GM23248 (cell line): ENCODE data around the gene CREM. TPM values are rescaled to one million over a fixed set of nuclear protein-coding genes. Genes with fewer than 3 reads are reported as not detected.

ENCODE experiments used
- DNase-seq: peaks from one replicate; pipeline ENCODE4 v3.0.0-alpha.2; 2015
- H2AFZ ChIP-seq: fragments of 200-600 bp; sonication (generic); 2 replicates; pipeline ENCODE4 v1.6.1; 2016; ENCODE audit warnings: antibody characterized with exemption
- H3F3A ChIP-seq: fragments of 200-600 bp; sonication (generic); 2 replicates; pipeline ENCODE4 v1.6.1; 2016; ENCODE audit warnings: mild to moderate bottlenecking, antibody characterized with exemption, mixed run types; ENCODE audit not compliant: insufficient read depth
- H3K27ac ChIP-seq: fragments of 200-600 bp; sonication (generic); 2 replicates; pipeline ENCODE4 v1.5.1; 2016; ENCODE audit warnings: mild to moderate bottlenecking
- H3K27me3 ChIP-seq: fragments of 200-600 bp; sonication (generic); replicated peaks from 2 replicates; pipeline ENCODE4 v1.6.1; 2016; ENCODE audit warnings: mild to moderate bottlenecking; ENCODE audit not compliant: insufficient read depth
- H3K36me3 ChIP-seq: fragments of 200-600 bp; sonication (generic); 2 replicates; pipeline ENCODE4 v1.6.1; 2016; ENCODE audit warnings: low read depth, mild to moderate bottlenecking
- H3K4me1 ChIP-seq: fragments of 200-600 bp; sonication (generic); 2 replicates; pipeline ENCODE4 v1.6.1; 2016; ENCODE audit warnings: mild to moderate bottlenecking; ENCODE audit not compliant: insufficient read depth
- H3K4me2 ChIP-seq: fragments of 200-600 bp; sonication (generic); one replicate; pipeline ENCODE4 v1.6.1; 2016; ENCODE audit warnings: mild to moderate bottlenecking; ENCODE audit not compliant: unreplicated experiment
- H3K4me3 ChIP-seq: fragments of 200-600 bp; sonication (generic); 2 replicates; pipeline ENCODE4 v1.5.1; 2016; ENCODE audit warnings: mild to moderate bottlenecking
- H3K79me2 ChIP-seq: fragments of 200-600 bp; sonication (generic); 2 replicates; pipeline ENCODE4 v1.6.1; 2016; ENCODE audit warnings: mild to moderate bottlenecking; ENCODE audit not compliant: insufficient read depth
- H3K9ac ChIP-seq: fragments of 200-600 bp; sonication (generic); 2 replicates; pipeline ENCODE4 v1.6.1; 2016; ENCODE audit warnings: mild to moderate bottlenecking
- H3K9me2 ChIP-seq: fragments of 200-600 bp; sonication (generic); 2 replicates; pipeline ENCODE4 v1.6.1; 2016; ENCODE audit warnings: mixed run types, mild to moderate bottlenecking, moderate library complexity; ENCODE audit not compliant: insufficient read depth
- H3K9me3 ChIP-seq: fragments of 200-600 bp; sonication (generic); one replicate; pipeline ENCODE4 v1.6.1; 2017; ENCODE audit warnings: low read depth
- H4K20me1 ChIP-seq: fragments of 200-600 bp; sonication (generic); 2 replicates; pipeline ENCODE4 v1.6.0; 2016; ENCODE audit not compliant: insufficient read depth
- EZH2 ChIP-seq: fragments of 200-600 bp; sonication (generic); IDR thresholded peaks from 2 replicates; pipeline ENCODE4 v1.6.1; 2018; ENCODE audit warnings: antibody characterized with exemption, mild to moderate bottlenecking; ENCODE audit not compliant: insufficient read depth, poor library complexity, severe bottlenecking
- EZH2phosphoT487 ChIP-seq: fragments of 200-600 bp; sonication (generic); IDR thresholded peaks from 2 replicates; pipeline ENCODE4 v1.6.1; 2018; ENCODE audit warnings: antibody characterized with exemption, moderate library complexity, mild to moderate bottlenecking, low read depth; ENCODE audit not compliant: insufficient read depth
- WGBS, 2 experiments: methylation state at CpG; one replicate each; pipeline ENCODE4 v1.1.6; 2015 to 2017; ENCODE audit warnings: low lambda C conversion rate in 2 of 2, low coverage in 1 of 2; ENCODE audit errors: missing lambda C conversion rate in 2 of 2; 5-methylcytosine and 5-hydroxymethylcytosine counted together
- in situ Hi-C: fragments of 300-500 bp; cut with MboI; formaldehyde crosslinking; loops from 2 replicates; pipeline ENCODE4 v1.15.0; 2020
- polyA plus RNA-seq: library from polyadenylated mRNA; unstranded; fragments of >200 nt; fragmentation: Nextera tagmentation; extraction: Ambion mirVana; gene quantifications from 2 replicates; pipeline ENCODE4 v1.2.1, GENCODE V29; 2016
- total RNA-seq: library from RNA; depleted of rRNA; stranded (reverse); fragments of >200 nt; shearing (Covaris generic); gene quantifications from 2 replicates; pipeline ENCODE4 v1.2.3, GENCODE V29; 2014

Gene CREM
- total and polyA plus RNA-seq, 2 experiments from 2014 or later: 14.9 to 32.0 TPM

DNA sequence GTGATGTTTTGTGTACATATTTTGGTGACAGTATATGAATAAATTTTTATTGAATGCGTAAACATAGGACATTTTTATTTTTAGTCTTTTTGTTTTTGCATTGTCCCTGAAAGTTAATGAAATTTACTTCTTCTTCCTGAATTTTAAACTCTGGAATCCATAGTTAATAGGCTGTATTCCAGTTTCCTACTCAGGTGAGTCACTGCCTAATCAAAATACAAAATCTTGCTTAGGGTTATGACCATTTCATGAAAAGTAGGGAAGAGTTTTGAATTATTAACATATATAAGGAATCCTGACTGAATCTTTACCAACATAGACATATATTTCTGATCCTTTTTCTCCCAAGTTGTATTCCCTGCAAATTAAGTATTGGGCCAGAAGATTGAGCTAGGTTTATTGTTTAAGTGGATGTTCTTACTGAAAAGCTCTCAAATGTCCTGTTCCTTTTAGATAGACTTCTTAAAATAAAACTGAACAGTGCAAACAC, 2.6 kb downstream of the CREM start:
- Histone ChIP-seq H4K20me1 (no peaks in the 10 kb centered on the region), H2AFZ (no peak overlapping the region), H3K9ac (no peak overlapping the region), H3F3A (peaks cover 36% of the 10 kb centered on the region), H3K9me3 (no peaks in the 10 kb centered on the region), H3K27me3 (no peaks in the 10 kb centered on the region), H3K79me2 (peaks cover 43% of the 10 kb centered on the region), H3K9me2 (no peaks in the 10 kb centered on the region), H3K4me3 (no peak overlapping the region), H3K4me2 (peak overlapping the region; percentile 81), H3K27ac (no peak overlapping the region), H3K4me1 (peaks cover 12% of the 10 kb centered on the region), H3K36me3 (no peaks in the 10 kb centered on the region)
- peak; percentile 8 for DNase-seq
- TF ChIP-seq EZH2: no peak
- TF ChIP-seq EZH2phosphoT487: no peak
- in situ Hi-C loops: no loop called here
- 91 to 100% methylated on average over 1 of the region's 1 CpG for WGBS, 2 experiments

DNA sequence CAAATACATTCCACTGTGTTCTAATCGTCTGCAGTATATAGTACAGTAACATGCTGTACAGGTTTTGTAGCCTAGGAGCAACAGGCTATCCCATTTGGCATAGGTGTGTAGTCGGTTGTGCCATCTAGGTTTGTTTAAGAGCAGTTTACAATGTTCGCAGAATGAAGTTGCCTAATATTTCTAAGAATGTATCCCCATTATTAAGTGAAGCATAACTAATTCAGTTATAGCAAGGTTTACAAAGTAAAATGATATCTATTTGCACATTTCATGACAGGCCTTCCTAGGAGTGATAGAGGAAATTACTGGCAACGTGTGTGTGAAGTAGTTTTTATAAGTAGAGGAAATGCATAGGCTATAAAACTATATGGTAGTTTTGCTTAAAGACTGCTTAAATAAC, 4.0 kb downstream of the CREM start:
- H2AFZ ChIP-seq: no peak overlapping the region
- peaks cover 14% of the 10 kb centered on the region for H3K4me1 ChIP-seq
- no peak overlapping the region for H3K9ac ChIP-seq
- H3K79me2 ChIP-seq: peaks cover 52% of the 10 kb centered on the region
- no peak for DNase-seq
- H3K4me2 ChIP-seq: no peak overlapping the region
- peaks cover 31% of the 10 kb centered on the region for H3F3A ChIP-seq
- H3K27ac ChIP-seq: no peak overlapping the region
- no peaks in the 10 kb centered on the region for H3K27me3 ChIP-seq
- TF ChIP-seq EZH2: no peak
- H3K9me2 ChIP-seq: no peaks in the 10 kb centered on the region
- no peaks in the 10 kb centered on the region for H4K20me1 ChIP-seq
- H3K36me3 ChIP-seq: no peaks in the 10 kb centered on the region
- H3K4me3 ChIP-seq: no peak overlapping the region
- WGBS, 2 experiments: 65 to 76% methylated on average over 4 of the region's 4 CpGs
- in situ Hi-C loops: no loop called here
- H3K9me3 ChIP-seq: no peaks in the 10 kb centered on the region

DNA sequence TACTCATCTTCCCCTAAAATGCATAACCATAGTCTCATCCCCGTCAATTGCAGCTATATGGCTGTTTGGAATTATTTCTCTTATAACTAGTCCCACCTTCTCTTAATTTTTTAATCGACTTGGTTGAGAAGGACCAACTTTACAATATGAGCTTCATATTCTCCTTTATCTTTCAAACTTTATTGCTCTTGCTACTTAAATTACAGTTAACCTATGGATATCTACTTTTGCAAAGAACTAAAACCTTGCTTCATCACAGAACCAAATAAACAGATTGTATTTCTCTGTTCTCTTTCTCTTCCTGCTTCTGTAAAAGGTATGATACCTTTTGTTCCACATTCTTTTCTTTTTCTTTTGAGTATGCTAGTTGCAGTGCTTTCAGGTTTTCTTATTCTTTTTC, 6.1 kb downstream of the CREM start:
- TF ChIP-seq EZH2 (no peak), EZH2phosphoT487 (no peak)
- Histone ChIP-seq H3K9me2 (no peaks in the 10 kb centered on the region), H3K36me3 (no peaks in the 10 kb centered on the region), H3K27ac (no peak overlapping the region), H2AFZ (no peak overlapping the region), H3K79me2 (peaks cover 58% of the 10 kb centered on the region), H3K9me3 (no peaks in the 10 kb centered on the region), H3F3A (peaks cover 34% of the 10 kb centered on the region), H3K4me1 (peaks cover 24% of the 10 kb centered on the region), H4K20me1 (no peaks in the 10 kb centered on the region), H3K9ac (no peak overlapping the region), H3K4me3 (no peak overlapping the region), H3K27me3 (no peaks in the 10 kb centered on the region), H3K4me2 (no peak overlapping the region)
- WGBS, 2 experiments: 96 to 97% methylated on average over 2 of the region's 2 CpGs
- no peak for DNase-seq
- in situ Hi-C loops: no loop called here

DNA sequence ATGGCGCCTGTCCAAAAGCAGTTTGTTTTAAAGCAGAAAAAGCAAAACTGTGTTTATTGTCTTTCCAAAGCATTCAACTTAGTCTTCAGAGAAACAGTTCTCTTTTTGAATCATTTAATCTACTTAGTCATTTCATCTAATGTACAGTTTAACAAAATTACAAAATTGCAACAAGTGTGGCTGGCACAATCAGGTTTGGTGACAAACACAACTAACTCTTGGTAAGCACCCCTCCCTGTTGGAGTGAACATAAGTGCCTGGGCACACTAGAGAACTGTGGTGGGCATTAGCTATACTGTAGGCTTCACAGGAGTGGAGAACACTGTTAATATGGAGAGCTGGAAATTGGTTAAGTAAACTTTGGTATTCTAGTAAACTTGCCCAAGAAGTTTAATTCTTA, 6.9 kb downstream of the CREM start:
- WGBS, 2 experiments: 97 to 100% methylated on average over 1 of the region's 1 CpG
- DNase-seq: no peak
- Histone ChIP-seq H4K20me1 (no peaks in the 10 kb centered on the region), H3K4me3 (no peak overlapping the region), H3K9ac (no peak overlapping the region), H3K27ac (no peak overlapping the region), H3K9me3 (no peaks in the 10 kb centered on the region), H3K36me3 (no peaks in the 10 kb centered on the region), H3K79me2 (peaks cover 49% of the 10 kb centered on the region), H3K27me3 (no peaks in the 10 kb centered on the region), H3K4me1 (peaks cover 23% of the 10 kb centered on the region), H3F3A (peaks cover 28% of the 10 kb centered on the region), H3K4me2 (no peak overlapping the region), H2AFZ (no peak overlapping the region), H3K9me2 (no peaks in the 10 kb centered on the region)
- in situ Hi-C loops: no loop called here
- no peak for TF ChIP-seq EZH2phosphoT487
- no peak for TF ChIP-seq EZH2

DNA sequence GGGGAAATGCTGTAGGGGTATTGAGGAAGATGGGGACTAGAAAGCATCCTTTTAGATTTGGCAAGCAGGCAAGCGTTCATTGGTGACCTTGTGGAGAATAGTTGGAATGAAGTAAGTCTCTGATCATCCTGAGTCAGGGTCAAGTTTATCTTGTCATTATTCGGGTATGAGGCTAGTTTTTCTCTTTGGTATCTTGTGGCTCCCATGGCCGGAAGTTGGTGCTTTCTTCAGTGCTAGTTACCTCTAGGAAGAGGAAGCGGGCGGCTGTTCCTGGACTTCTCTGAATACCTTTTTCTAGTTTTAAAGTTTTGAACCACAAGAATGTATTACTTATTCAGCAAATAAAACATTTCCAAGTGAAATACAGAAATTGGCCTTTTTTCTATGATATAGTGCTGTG, 9.2 kb downstream of the CREM start:
- H3K4me2 ChIP-seq: peak overlapping the region; percentile 30
- H3K9me2 ChIP-seq: no peaks in the 10 kb centered on the region
- H3K9me3 ChIP-seq: no peaks in the 10 kb centered on the region
- DNase-seq: peak; percentile 42
- H3K36me3 ChIP-seq: no peaks in the 10 kb centered on the region
- H4K20me1 ChIP-seq: no peaks in the 10 kb centered on the region
- H3K79me2 ChIP-seq: peaks cover 42% of the 10 kb centered on the region; the same call in 1 of the 2 replicates
- H3K4me3 ChIP-seq: no peak overlapping the region
- H3K27me3 ChIP-seq: no peaks in the 10 kb centered on the region
- WGBS, 2 experiments: 62 to 68% methylated on average over 5 of the region's 5 CpGs
- H3F3A ChIP-seq: peaks cover 21% of the 10 kb centered on the region
- no peak for TF ChIP-seq EZH2
- H2AFZ ChIP-seq: peak overlapping the region; percentile 7; the same call in 1 of the 2 replicates
- no peak overlapping the region for H3K27ac ChIP-seq
- peaks cover 12% of the 10 kb centered on the region for H3K4me1 ChIP-seq
- in situ Hi-C loops: no loop called here
- no peak overlapping the region for H3K9ac ChIP-seq
